Glutamatergic neuron (in vitro differentiated cells): ENCODE measurements around the gene OR51A4. TPM values are rescaled to one million over a fixed set of nuclear protein-coding genes. Genes with fewer than 3 reads are reported as not detected.

ENCODE experiments used
- DNase-seq: peaks from one replicate; pipeline ENCODE4 v3.0.0; 2022
- H3K27ac Mint-ChIP-seq: one replicate; pipeline ENCODE4 v1.8.0; 2020; ENCODE audit warnings: mild to moderate bottlenecking, mixed read lengths, inconsistent platforms; ENCODE audit not compliant: unreplicated experiment
- H3K27me3 Mint-ChIP-seq: one replicate; pipeline ENCODE4 v1.8.0; 2020; ENCODE audit warnings: mild to moderate bottlenecking, moderate library complexity, mixed read lengths, inconsistent platforms; ENCODE audit not compliant: unreplicated experiment
- H3K36me3 Mint-ChIP-seq: one replicate; pipeline ENCODE4 v1.8.0; 2020; ENCODE audit warnings: mild to moderate bottlenecking, mixed read lengths, inconsistent platforms; ENCODE audit not compliant: unreplicated experiment
- H3K4me1 Mint-ChIP-seq: one replicate; pipeline ENCODE4 v1.8.0; 2020; ENCODE audit warnings: mild to moderate bottlenecking, low read depth, mixed read lengths, inconsistent platforms; ENCODE audit not compliant: unreplicated experiment
- H3K4me3 Mint-ChIP-seq: one replicate; pipeline ENCODE4 v1.8.0; 2020; ENCODE audit warnings: mild to moderate bottlenecking, mixed read lengths, inconsistent platforms; ENCODE audit not compliant: unreplicated experiment
- H3K9me3 Mint-ChIP-seq: one replicate; pipeline ENCODE4 v1.8.0; 2020; ENCODE audit warnings: mild to moderate bottlenecking, moderate library complexity, mixed read lengths, inconsistent platforms; ENCODE audit not compliant: unreplicated experiment
- CTCF ChIP-seq: fragments of 200-600 bp; sonication (generic); IDR thresholded peaks from one replicate; pipeline ENCODE4 v1.5.0; 2021; ENCODE audit not compliant: partially characterized antibody, unreplicated experiment
- total RNA-seq: library from RNA; stranded (reverse); fragmentation: NEBNext Ultra II Directional; extraction: Animal tissue kit (Norgen Biotek cat#: 25700); gene quantifications from one replicate; pipeline ENCODE4 v1.2.1, GENCODE V29; 2021; ENCODE audit not compliant: unreplicated experiment

The OR51A4 gene
- total RNA-seq, 1 donor from 2014 or later, result not detected

- Mint-ChIP-seq H3K27ac (no peak overlapping the region), H3K4me3 (no peak overlapping the region), H3K36me3 (peaks cover 6% of the 10 kb centered on the region), H3K9me3 (no peaks in the 10 kb centered on the region), H3K27me3 (peaks cover 3% of the 10 kb centered on the region), H3K4me1 (no peaks in the 10 kb centered on the region)
- DNase-seq, result no peak
- no peak for TF ChIP-seq CTCF
These were observed 25.6 kb downstream of the OR51A4 start for GRCh38 chr11:4921796-4922195.

GRCh38 chr11:4919250-4919649 lies 28.2 kb downstream of the OR51A4 start, which contains the start of gene OR51G2:
TSS of gene OR51G2 (minus strand) at chr11:4919350. CDS start at chr11:4915663, 3,687 bp downstream.
- no peak for DNase-seq
- peaks cover 5% of the 10 kb centered on the region for H3K27me3 Mint-ChIP-seq
- TF ChIP-seq CTCF, result no peak
- no peaks in the 10 kb centered on the region for H3K4me1 Mint-ChIP-seq
- no peak within 1 kb of the TSS for H3K4me3 Mint-ChIP-seq
- peaks cover 6% of the 10 kb centered on the region for H3K36me3 Mint-ChIP-seq
- H3K9me3 Mint-ChIP-seq, result no peaks in the 10 kb centered on the region
- H3K27ac Mint-ChIP-seq, result no peak within 1 kb of the TSS

GRCh38 chr11:4916581-4916980 lies 30.8 kb downstream of the OR51A4 start:
- Mint-ChIP-seq H3K27ac (no peak overlapping the region), H3K9me3 (no peaks in the 10 kb centered on the region), H3K4me3 (no peak overlapping the region), H3K36me3 (no peaks in the 10 kb centered on the region), H3K27me3 (peaks cover 3% of the 10 kb centered on the region), H3K4me1 (no peaks in the 10 kb centered on the region)
- DNase-seq, result no peak
- TF ChIP-seq CTCF, result no peak

GRCh38 chr11:4903484-4903883 lies 43.9 kb downstream of the OR51A4 start, which contains the start of gene OR51A7:
TSS of gene OR51A7 (plus strand) at chr11:4903783. CDS start at chr11:4907370, 3,587 bp downstream.
- Mint-ChIP-seq H3K4me3 (no peak within 1 kb of the TSS), H3K4me1 (no peaks in the 10 kb centered on the region), H3K36me3 (no peaks in the 10 kb centered on the region), H3K9me3 (no peaks in the 10 kb centered on the region), H3K27me3 (no peaks in the 10 kb centered on the region), H3K27ac (no peak within 1 kb of the TSS)
- DNase-seq, result no peak
- TF ChIP-seq CTCF, result no peak

Other genes with a start within 250 kb of the OR51A4 start
- gene OR51E2, start 249.8 kb downstream of the OR51A4 start, total RNA-seq, result not detected
- not detected for gene MMP26, start 242.8 kb downstream of the OR51A4 start, total RNA-seq
- not detected for gene OR51F1, start 177.7 kb downstream of the OR51A4 start, total RNA-seq
- not detected for gene OR52R1, start 143.2 kb downstream of the OR51A4 start, total RNA-seq
- not detected for gene OR51F2, start 126.3 kb downstream of the OR51A4 start, total RNA-seq
- not detected for gene OR51S1, start 98.4 kb downstream of the OR51A4 start, total RNA-seq
- gene OR51T1, start 65.7 kb downstream of the OR51A4 start, total RNA-seq, result not detected
- gene OR51A7, start 43.8 kb downstream of the OR51A4 start, total RNA-seq, result not detected
- not detected for gene OR51G2, start 28.3 kb downstream of the OR51A4 start, total RNA-seq
- not detected for gene OR51G1, start 23.3 kb downstream of the OR51A4 start, total RNA-seq
- not detected for gene OR51A2, start 8.1 kb upstream of the OR51A4 start, total RNA-seq
- not detected for gene OR51L1, start 47.2 kb upstream of the OR51A4 start, total RNA-seq
- gene OR52J3, start 98.9 kb upstream of the OR51A4 start, total RNA-seq, result not detected
- not detected for gene OR52E2, start 112.0 kb upstream of the OR51A4 start, total RNA-seq
- not detected for gene OR52E1, start 122.0 kb upstream of the OR51A4 start, total RNA-seq
- gene OR52A5, start 190.8 kb upstream of the OR51A4 start, total RNA-seq, result 0.25 TPM
- not detected for gene OR52A1, start 207.2 kb upstream of the OR51A4 start, total RNA-seq